HG03469 (cell line): ENCODE data around the gene GCNT3.
"Not testable (repeated sequence)": the region's sequence is repeated elsewhere in the genome, so short reads cannot be mapped to it uniquely, and the experiment has no call there.

Experiments
- ATAC-seq: cut with Tn5 transposase; IDR thresholded peaks from one replicate; pipeline ENCODE4 v1.9.1; 2021; ENCODE audit warnings: mild to moderate bottlenecking, moderate library complexity, moderate number of reproducible peaks; ENCODE audit not compliant: unreplicated experiment

GCNT3 gene

DNA sequence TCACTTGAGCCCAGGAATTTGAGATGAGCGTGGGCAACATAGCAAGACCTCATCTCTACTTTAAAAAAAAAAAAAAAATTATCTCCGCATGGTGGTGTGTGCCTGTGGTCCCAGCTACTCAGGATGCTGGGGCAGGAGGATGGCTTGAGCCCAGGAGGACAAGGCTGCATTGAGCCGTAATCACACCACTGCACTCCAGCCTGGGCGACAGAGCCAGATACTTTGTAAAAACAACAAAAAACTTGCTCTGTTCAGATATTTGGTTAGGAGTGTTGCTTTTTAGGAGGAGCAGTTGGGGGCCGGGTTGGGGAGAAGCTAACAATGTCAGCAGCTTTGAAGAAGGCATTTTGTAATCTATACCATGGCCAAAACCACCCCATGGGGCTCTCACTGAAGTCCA, 4.1 kb downstream of the GCNT3 start:
- no peak for ATAC-seq

DNA sequence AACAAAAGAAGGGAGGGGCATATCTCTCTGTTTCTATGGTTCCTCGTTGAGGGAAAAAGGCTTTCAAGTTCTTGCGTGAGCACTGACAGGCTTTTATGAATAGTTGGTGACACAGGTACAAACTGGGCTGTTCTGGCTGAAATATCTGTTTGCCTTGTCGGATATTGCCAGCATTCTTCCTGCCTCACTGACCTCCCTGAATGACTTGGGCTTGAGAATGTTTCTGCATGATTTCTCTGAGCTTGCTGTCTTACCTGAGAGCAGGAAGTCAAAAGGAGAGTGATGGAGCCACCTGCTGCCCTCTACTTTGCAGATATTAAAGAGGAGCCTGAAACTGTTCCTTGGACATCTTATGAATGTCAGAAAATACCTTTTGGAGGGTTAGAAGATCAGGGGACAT, 4.8 kb downstream of the GCNT3 start:
- ATAC-seq = no peak

DNA sequence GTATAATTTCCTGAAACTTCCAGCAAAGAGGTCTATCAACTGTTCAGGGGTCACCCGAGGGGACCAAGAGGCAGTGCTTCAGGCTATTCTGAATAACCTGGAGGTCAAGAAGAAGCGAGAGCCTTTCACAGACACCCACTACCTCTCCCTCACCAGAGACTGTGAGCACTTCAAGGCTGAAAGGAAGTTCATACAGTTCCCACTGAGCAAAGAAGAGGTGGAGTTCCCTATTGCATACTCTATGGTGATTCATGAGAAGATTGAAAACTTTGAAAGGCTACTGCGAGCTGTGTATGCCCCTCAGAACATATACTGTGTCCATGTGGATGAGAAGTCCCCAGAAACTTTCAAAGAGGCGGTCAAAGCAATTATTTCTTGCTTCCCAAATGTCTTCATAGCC, 6.8 kb downstream of the GCNT3 start:
- ATAC-seq = no peak

DNA sequence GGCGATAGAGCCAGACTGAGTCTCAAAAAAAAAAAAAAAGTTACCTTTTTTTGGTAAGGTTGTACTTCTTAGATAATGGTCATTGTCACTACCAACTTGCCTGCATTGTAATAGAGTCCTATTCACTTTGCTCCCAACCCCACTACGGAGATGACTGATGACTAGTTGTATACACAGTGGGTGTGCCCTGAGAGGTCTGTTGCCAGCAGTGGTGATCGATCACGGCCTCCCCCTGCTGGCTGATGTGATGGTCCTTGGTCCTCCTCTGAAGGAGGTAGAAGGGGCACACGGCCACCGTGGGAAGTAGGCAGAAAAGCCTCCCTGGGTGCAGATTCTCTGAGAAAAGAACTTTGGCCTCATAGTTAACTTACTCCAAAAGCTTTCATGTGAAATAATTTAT, 10.7 kb downstream of the GCNT3 start:
- ATAC-seq = peak; percentile 46

DNA sequence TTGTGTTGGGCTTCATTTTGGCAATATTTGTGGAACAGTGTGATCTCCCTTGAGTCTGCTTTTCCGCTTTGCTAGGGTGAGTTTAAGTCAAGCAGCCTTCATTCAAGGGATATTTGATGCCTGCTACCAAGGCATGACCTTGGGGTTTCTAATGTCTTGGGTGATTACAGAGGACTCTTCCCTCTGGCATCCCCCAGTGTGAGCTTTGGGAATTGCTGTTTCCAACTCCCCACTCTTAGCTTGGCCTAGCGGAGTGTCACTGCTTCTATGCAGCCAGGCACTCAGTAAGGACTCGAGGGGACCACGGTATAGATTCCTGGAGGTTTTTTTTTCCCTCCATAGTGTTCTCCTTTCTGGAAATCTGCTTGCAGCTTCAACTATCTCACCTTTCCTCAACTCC, 21.1 kb downstream of the GCNT3 start:
- no peak for ATAC-seq

DNA sequence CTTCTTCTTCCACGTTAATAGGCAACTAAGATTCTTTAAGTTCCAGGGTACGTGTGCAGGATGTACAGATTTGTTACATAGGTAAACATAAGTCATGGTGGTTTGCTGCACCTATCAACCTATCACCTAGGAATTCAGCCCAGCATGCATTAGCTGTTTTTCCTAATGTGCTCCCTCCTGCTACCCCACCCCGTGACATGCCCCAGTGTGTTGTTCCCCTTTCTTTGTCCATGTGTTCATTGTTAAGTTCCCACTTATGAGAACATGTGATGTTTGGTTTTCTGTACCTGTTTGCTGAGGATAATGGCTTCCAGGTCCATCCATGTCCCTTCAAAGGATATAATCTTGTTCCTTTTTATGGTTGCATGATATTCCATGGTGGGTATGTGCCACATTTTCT, 24.6 kb downstream of the GCNT3 start:
- no peak for ATAC-seq

DNA sequence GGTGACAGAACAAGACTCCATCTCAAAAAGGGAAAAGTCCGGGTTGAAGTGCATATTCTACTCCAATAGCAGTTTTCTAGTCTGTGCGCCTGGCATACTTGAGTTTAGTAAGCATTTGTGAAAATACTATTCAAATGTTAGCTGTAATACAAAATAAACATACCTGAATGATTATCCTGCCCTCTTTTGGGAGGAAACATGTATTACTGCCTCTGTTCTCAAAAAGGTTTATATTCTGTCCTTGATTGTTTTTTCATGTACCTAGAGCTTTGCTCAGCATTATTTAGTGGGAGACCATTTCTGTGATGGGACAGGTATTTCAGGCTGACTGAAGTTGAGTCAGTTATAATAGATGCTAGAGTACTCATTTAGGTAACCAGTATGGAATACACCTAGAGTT, 25.9 kb downstream of the GCNT3 start:
- not testable (repeated sequence) for ATAC-seq

DNA sequence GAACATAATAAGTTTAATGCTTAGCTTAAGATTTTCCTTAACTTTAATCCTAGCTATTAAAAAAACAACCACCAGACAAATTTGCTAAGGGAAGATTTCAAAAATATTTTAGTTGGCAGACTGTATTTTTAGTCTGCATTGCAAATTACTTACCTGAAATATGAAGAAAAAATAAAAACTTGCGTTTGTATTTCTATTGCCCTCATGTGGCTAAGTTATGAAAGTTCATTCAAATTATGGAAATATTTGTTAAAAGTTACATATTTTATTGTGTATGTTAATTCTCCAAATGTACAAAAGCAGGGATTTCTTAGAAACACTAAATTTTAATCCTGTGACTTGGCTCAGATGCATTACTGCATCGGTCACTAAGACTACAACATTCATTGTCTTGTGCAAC, 30.8 kb downstream of the GCNT3 start:
- no peak for ATAC-seq

DNA sequence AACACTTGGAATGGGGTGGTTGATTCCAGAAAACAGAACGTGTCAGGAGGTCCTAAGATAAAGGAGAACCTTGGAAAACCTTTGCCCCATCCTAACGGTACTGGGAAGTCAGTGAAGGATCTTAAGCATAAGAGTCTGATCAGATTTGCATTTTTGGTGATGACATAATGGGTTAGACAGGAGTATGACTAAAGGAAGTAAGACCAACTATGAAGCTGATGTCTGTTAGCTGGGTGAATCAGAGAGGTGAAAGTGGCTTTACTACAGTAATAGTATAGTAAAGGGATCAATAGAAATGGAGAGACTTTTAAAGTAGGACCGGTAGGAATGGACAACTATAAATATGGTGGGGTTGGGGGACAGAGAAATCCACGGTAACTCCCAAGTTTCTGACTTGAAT, 33.2 kb downstream of the GCNT3 start:
- no peak for ATAC-seq

DNA sequence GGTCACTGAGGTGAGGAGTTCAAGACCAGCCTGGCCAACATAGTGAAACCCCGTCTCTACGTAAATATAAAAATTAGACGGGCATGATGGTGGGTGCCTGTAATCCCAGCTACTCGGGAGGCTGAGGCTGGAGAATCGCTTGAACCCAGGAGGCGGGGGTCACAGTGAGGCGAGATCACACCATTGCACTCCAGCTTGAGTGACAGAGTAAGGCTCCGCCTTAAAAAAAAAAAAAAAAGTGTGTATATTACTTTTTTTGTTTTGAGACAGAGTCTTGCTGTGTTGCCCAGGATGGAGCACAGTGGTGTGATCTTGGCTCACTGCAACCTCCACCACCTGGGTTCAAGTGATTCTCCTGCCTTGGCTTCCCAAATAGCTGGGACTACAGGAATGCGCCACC, 34.2 kb downstream of the GCNT3 start:
- ATAC-seq = not testable (repeated sequence)

DNA sequence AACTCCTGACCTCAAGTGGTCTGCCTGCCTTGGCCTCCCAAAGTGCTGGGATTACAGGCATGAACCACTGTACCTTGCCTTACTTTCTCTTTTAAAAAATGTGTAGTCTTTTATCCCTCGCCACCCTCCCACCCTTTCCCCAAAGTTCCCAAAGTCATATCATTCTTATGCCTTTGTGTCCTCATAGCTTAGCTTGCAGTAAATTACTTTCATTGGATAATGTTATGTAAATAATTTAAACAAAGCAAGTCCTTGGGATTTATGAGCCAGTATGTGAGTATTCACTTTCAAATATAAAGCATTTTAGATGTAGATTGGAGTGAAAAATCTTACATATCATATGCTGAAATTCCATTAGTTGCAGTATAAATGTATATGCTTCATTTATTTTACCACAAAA, 34.7 kb downstream of the GCNT3 start:
- no peak for ATAC-seq

DNA sequence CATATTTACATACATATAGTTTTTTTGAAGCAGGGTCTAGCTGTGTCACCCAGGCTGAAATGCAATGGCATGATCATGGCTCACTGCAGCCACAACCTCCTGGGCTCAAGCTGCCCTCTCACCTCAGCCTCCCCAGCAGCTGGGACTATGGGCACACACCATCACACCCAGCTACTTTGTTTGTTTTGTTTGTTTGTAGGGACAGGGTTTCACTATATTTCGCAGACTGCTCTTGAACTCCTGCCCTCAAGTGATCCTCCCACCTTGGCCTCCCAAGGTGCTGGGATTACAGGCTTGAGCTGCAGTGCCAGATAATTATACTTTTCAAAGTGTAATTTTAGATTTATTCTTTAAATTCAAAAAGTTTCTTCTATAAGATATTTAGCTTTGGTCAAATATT, 35.5 kb downstream of the GCNT3 start:
- no peak for ATAC-seq

DNA sequence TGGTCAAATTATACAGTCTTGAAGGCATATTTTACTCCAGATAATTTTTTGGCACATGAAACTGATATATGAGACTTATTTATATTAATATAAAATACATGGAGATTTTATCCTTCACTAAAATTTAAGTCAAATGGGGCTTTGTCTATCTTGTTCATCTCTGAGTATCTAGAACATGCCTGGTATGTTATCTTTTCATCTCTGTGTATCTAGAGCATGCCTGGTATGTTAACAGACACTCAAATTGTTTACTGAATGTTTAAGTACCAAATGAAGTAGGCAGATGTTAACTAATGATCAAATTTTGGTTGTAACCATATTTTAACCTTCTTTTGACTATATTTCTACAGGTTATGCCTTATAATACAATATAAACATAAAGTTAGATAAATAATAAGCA, 38.0 kb downstream of the GCNT3 start:
- no peak for ATAC-seq

DNA sequence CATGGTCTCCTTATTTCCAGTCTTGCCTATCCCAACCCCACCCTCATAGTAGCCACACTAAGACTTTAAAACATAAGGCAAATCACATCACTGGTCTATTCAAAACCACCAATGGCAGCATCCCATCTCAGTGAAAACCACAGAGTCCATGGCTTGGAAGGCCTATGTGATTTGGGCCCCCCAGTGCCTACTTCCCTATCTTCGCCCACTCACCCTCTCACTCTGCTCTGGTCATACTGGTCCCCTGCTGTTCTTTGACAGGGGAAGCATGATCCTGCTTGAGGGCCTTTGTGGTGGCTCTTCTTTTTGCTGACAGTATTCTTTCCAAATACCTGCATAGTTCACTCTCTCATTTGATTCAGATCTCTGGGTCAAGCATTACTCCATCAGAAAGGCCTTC, 42.5 kb downstream of the GCNT3 start:
- ATAC-seq = no peak

DNA sequence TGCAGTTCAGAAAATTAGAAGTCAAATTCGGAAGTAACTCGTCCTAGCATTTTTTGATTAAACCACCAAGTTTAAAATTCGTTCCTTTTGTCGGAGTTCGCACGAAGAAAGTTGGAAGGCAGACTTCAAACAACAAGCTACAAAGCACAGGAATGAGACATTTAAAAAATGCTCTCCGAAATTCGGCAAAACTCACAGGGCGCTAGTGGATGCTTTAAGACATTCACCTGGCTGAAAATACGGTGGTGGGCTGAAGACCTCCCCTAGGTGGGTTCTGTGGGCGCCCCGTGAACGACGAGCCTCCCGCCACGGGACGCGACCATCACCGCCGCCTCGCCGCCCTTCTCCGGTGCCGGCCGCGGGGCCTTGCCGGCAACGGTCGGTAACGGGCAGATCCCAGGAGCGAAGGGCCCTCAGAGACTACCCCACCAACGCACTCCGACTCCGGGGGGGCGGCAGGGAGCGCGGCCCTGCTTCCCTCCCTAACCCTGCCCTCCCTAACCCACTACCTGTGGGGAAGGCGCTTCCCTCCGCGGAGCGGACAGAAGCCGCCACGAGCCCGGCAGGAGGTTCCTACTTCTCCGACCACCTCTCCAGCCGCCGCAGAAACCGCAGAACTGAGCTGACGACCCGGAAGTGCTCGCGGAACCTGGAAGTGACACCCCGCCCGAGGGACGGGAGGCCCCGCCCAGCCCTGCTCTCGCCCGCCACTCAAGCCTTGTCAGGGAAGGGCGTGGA, 45.5 kb downstream of the GCNT3 start, which contains the start of gene GTF2A2:
TSS of gene GTF2A2 (minus strand) at position 619 of the 738 bp plus-strand sequence. CDS start 5,238 bp downstream, outside the sequence.
- ATAC-seq = peak; percentile 92

DNA sequence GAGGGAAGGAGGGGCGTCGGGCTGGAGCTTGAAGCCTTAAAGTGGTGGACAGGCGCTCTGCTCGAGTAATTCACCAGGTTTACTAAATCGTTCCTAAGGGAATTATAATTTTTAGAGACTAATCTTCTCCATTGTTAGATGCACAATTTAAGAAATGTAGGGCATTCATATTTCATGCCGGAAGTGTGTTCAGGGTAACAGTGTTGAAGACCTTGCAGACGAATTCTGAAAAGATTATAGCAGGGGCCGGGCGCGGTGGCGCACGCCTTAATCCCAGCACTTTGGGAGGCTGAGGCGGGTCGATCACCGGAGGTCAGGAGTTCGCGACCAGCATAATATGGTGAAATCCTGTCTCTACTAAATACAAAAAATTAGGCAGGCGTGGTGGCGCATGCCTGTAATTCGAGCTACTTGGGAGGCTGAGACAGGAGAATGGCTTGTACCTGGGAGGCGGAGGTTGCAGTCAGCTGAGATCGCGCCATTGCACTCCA, 46.1 kb downstream of the GCNT3 start:
- peak; percentile 5 for ATAC-seq

DNA sequence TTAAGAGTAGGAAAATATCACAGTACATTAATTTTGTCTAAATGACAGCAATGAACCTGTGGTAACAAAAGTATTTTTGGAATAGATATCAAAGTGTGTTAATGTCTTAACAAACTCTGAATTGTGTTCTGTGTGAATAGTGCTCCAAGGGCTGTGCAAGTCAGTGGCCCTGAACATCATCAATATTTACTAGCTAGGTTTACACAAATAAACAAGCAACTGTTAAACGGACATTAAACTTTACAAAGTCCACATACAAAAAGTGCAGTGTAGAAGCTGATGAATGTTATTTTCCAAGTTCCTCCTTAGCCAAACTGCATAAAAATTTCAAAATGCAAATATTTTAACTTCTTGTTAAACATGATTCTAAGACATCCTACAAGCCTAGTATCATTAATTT, 47.8 kb downstream of the GCNT3 start:
- no peak for ATAC-seq

DNA sequence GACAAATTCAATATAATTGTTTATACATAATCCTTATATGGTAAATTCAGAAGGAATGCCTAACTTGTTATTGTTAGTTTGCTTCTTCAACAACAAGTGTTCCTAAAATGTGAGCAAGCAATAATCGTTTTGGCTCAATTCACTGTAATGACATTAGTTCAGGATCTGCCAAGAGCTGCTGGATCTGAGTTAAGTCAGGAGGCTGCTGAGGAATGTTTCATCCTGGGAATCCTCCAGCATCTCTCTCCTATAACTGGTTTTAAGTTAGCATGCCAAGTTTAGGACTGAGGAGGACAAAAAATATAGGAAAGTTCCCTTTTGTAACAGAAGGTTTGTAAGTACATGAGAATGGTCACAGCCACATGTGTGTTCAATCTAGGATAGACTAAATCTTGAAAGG, 50.7 kb downstream of the GCNT3 start:
- ATAC-seq = no peak

DNA sequence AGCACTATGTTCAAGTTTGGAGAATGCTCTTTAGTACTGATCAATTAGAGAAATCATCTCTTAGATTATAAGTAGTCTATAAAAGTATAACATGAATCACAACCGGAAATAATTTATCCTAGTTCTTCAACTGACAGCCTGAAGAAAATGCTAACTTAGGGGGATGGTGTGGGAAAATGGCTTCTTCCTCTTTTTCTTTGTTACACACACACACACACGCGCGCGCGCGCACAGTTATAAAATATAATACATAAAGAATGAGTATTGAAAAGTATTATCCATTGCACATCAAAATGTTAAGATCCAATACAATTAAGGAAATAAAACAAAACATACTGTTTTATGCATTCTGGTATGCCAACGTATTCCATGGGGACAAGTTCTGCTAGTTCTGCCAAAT, 57.0 kb downstream of the GCNT3 start:
- no peak for ATAC-seq
